ENCODE data around the gene HSPB9.

GRCh38 chr17:42114118-42114517 is 8.5 kb upstream of the HSPB9 start:
- no peak for TF ChIP-seq POLR2AphosphoS5 (IDR thresholded peaks at IDR 0.05)
- no peak for TF ChIP-seq CTCF (IDR thresholded peaks at IDR 0.05)
- no peak for TF ChIP-seq POLR2A (IDR thresholded peaks at IDR 0.05)

All from prostate gland (tissue), 2 donors.